ENCODE results near the gene GHITM.

The GHITM gene

GRCh38 chr10:84201682-84202081, 62.4 kb downstream of the GHITM start:
- DNase-seq: no peak

GRCh38 chr10:84202349-84202748, 63.0 kb downstream of the GHITM start:
- no peak for DNase-seq
